ENCODE measurements around the gene DES.

The DES gene

GRCh38 chr2:219469186-219469724 lies 51.1 kb downstream of the DES start:
- H3K4me1 Mint-ChIP-seq (ENCODE audit: low read depth): no peaks in the 10 kb centered on the region
- no peak overlapping the region for H3K27ac Mint-ChIP-seq
- H3K4me3 Mint-ChIP-seq: no peak overlapping the region
- no peak for DNase-seq (ENCODE audit: low spot score)
- no peaks in the 10 kb centered on the region for H3K27me3 Mint-ChIP-seq (ENCODE audit: low read depth)
- no peaks in the 10 kb centered on the region for H3K9me3 Mint-ChIP-seq
- no peaks in the 10 kb centered on the region for H3K36me3 Mint-ChIP-seq (ENCODE audit: low read depth)

- Mint-ChIP-seq H3K9me3 (no peaks in the 10 kb centered on the region), H3K4me1 (ENCODE audit: low read depth) (no peaks in the 10 kb centered on the region), H3K36me3 (ENCODE audit: low read depth) (no peaks in the 10 kb centered on the region), H3K27ac (no peak overlapping the region), H3K27me3 (ENCODE audit: low read depth) (no peaks in the 10 kb centered on the region), H3K4me3 (no peak overlapping the region)
- DNase-seq (ENCODE audit: low spot score): no peak
These were observed 52.3 kb downstream of the DES start for GRCh38 chr2:219470429-219470828.

GRCh38 chr2:219471476-219472371 lies 53.5 kb downstream of the DES start:
- Mint-ChIP-seq H3K4me3 (no peak overlapping the region), H3K27me3 (ENCODE audit: low read depth) (peaks cover 3% of the 10 kb centered on the region), H3K36me3 (ENCODE audit: low read depth) (no peaks in the 10 kb centered on the region), H3K4me1 (ENCODE audit: low read depth) (no peaks in the 10 kb centered on the region), H3K27ac (no peak overlapping the region), H3K9me3 (no peaks in the 10 kb centered on the region)
- DNase-seq (ENCODE audit: low spot score): no peak

DNA sequence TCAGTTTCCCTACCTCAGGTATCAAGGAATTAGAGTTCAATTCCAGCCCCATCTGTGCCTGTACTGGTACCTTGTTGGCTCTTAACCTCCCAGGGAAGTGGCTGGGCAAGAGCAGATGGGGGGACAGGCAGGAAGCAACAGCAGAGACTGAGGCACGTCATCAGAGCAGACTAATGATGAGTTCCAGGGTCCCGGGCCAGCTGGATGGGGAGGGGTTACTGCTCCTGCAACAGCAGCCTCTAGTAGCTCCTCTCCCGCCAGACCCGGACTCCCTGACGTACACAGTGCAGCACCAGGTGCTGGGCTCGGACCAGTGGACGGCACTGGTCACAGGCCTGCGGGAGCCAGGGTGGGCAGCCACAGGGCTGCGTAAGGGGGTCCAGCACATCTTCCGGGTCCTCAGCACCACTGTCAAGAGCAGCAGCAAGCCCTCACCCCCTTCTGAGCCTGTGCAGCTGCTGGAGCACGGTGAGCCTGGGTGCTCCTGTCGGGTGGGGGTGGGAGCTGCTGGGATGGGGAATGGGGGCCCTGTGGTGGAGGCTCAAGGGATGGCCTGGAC lies 54.5 kb downstream of the DES start:
- Mint-ChIP-seq H3K4me3 (no peak overlapping the region), H3K9me3 (no peaks in the 10 kb centered on the region), H3K36me3 (ENCODE audit: low read depth) (no peaks in the 10 kb centered on the region), H3K27ac (no peak overlapping the region), H3K27me3 (ENCODE audit: low read depth) (peaks cover 3% of the 10 kb centered on the region), H3K4me1 (ENCODE audit: low read depth) (no peaks in the 10 kb centered on the region)
- no peak for DNase-seq (ENCODE audit: low spot score)

GRCh38 chr2:219473511-219473910 lies 55.3 kb downstream of the DES start:
- no peaks in the 10 kb centered on the region for H3K9me3 Mint-ChIP-seq
- no peak overlapping the region for H3K27ac Mint-ChIP-seq
- no peak overlapping the region for H3K4me3 Mint-ChIP-seq
- DNase-seq (ENCODE audit: low spot score): no peak
- no peaks in the 10 kb centered on the region for H3K4me1 Mint-ChIP-seq (ENCODE audit: low read depth)
- H3K27me3 Mint-ChIP-seq (ENCODE audit: low read depth): peaks cover 3% of the 10 kb centered on the region
- no peaks in the 10 kb centered on the region for H3K36me3 Mint-ChIP-seq (ENCODE audit: low read depth)

- Mint-ChIP-seq H3K27ac (no peak overlapping the region), H3K4me3 (no peak overlapping the region), H3K27me3 (ENCODE audit: low read depth) (peaks cover 6% of the 10 kb centered on the region), H3K4me1 (ENCODE audit: low read depth) (no peaks in the 10 kb centered on the region), H3K9me3 (no peaks in the 10 kb centered on the region), H3K36me3 (ENCODE audit: low read depth) (no peaks in the 10 kb centered on the region)
- DNase-seq (ENCODE audit: low spot score): no peak
These were observed 56.3 kb downstream of the DES start for GRCh38 chr2:219474285-219475060.

GRCh38 chr2:219475278-219475677 lies 57.1 kb downstream of the DES start:
- DNase-seq (ENCODE audit: low spot score): no peak
- H3K4me3 Mint-ChIP-seq: no peak overlapping the region
- no peak overlapping the region for H3K27ac Mint-ChIP-seq
- peaks cover 7% of the 10 kb centered on the region for H3K27me3 Mint-ChIP-seq (ENCODE audit: low read depth)
- H3K9me3 Mint-ChIP-seq: no peaks in the 10 kb centered on the region
- H3K4me1 Mint-ChIP-seq (ENCODE audit: low read depth): no peaks in the 10 kb centered on the region
- H3K36me3 Mint-ChIP-seq (ENCODE audit: low read depth): no peaks in the 10 kb centered on the region

DNA sequence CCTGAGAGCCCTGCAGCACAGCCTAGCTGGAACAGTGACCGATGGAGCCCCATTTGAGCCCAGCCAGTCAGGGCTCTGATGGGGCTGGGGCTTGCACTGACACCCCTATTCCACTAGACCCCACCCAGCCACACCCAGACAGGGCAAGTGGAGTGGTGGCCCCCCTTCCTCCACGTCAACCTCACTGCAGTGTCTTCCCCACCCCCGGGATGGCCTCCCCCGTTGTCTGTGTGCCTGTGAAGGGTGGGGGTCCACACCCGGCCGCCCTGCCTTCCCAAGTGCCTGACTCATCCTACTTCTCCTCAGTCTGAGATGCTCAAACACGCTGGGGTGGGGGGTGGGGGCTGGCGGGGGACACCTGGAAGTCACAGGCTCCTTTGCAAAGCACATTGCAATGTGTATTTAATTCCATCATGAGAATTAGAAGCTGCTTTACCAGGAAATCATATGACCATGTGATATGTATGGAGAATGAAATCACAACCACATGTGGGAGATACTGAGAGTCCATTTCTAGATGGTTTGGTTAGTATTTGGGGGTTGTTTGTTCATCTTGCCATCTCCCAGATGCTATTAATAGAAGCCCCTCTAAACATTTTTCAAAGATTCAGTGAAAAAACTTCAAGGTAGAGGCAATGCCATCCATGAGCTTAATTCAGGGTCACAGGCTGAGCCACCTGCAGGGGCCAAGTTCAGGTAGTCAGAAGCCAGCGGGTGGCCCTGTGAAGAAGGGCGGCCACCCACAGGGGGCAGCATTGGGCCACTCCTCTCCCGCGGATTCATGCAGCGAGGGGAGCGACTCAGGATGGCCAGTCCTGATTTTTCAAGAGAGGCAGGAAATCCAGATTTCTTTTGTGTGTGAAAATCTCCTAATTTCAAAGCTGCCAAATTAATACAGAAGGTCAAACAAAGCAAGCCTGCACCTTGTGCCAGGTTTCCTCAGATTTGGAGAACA lies 57.8 kb downstream of the DES start:
- H3K27me3 Mint-ChIP-seq (ENCODE audit: low read depth): peaks cover 7% of the 10 kb centered on the region
- H3K4me1 Mint-ChIP-seq (ENCODE audit: low read depth): no peaks in the 10 kb centered on the region
- no peak overlapping the region for H3K4me3 Mint-ChIP-seq
- H3K27ac Mint-ChIP-seq: no peak overlapping the region
- H3K36me3 Mint-ChIP-seq (ENCODE audit: low read depth): no peaks in the 10 kb centered on the region
- no peaks in the 10 kb centered on the region for H3K9me3 Mint-ChIP-seq
- peak; percentile 37 for DNase-seq (ENCODE audit: low spot score)
